CD4-positive, alpha-beta T cell treated with Interleukin-2 at 100 ng/mL for 4 hours (primary cell): Measurements from ENCODE around the gene DCST1.
A peak's percentile ranks its signal among the peaks of the same experiment; 100 is the strongest.

Source experiments
- DNase-seq: peaks from one replicate; pipeline ENCODE4 v3.0.0-alpha.2; 2020; ENCODE audit warnings: low spot score

DCST1 gene

GRCh38 chr1:155052439-155053395 is 19.1 kb downstream of the DCST1 start:
- no peak for DNase-seq

DNA sequence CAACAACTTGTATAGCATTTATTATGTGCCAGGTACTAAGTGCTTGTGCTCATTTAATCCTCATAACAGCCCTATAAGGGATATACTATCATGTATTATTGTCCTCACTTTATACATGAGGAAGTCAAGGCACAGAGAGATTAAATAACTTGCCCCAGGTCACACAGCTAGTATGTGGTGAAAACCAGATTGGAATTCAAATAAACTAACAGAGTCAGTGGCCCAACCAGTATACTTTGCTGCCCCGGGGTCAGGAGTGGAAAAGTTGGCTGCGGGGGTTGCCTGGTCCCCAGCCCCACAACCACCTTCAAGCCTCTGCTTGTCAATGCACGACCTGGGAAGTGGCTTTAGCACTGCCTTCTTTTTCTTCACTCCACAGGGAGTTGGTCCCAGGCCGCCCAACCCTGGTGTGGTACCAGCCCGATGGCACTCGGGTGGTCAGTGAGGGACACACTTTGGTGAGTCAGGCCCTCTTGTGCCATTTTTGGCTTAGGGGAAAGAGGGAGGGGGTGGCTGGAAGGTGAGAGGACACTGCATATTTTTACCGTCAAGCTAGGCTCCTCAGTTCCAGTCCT is 20.0 kb downstream of the DCST1 start:
- no peak for DNase-seq

- DNase-seq: no peak
Measured at GRCh38 chr1:155057104-155057503, 23.5 kb downstream of the DCST1 start.

- no peak for DNase-seq
Measured at GRCh38 chr1:155057788-155058211, 24.2 kb downstream of the DCST1 start.

- DNase-seq: no peak
Measured at GRCh38 chr1:155060736-155061135, 27.1 kb downstream of the DCST1 start.

DNA sequence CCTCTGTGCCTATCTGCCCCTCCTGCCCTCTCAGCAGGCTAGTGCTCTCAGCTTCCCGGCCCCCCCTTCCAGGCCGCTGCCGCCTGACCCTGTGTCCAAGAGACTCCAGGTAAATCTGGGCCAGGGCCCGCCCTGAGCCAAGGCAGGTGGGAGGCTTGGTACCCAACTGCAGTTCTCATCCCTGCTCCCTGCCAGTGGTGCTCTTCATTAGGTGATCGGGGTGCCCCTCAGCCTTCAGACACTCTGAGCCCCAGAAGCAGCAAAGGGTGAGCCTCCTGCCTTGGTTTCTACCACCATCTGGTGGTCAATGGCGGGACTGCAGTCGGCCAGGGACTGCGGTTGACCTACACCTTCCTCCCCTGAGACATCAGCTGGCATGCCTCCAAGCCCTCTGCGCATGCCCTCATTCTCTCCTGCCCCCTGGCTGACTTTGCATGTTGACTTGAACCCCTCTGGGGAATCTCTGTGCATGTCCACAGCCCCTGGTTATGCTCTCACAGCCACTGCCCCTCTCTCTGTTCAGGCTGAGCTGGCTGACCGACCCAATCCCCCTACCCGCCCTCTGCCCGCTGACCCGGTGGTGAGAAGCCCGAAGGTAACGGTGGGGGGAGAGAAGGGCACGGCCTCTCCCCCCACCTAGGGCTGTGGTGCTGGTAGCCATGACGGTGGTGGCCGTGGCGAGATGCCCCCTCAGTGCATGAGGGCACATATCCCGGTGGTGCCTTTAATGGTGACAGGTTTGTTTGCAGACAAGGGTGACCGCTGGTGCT is 27.9 kb downstream of the DCST1 start:
- DNase-seq: peak; percentile 97

- no peak for DNase-seq
Measured at GRCh38 chr1:155062151-155062686, 28.6 kb downstream of the DCST1 start.

- peak; percentile 75 for DNase-seq
Measured at GRCh38 chr1:155062702-155063411, 29.2 kb downstream of the DCST1 start.

DNA sequence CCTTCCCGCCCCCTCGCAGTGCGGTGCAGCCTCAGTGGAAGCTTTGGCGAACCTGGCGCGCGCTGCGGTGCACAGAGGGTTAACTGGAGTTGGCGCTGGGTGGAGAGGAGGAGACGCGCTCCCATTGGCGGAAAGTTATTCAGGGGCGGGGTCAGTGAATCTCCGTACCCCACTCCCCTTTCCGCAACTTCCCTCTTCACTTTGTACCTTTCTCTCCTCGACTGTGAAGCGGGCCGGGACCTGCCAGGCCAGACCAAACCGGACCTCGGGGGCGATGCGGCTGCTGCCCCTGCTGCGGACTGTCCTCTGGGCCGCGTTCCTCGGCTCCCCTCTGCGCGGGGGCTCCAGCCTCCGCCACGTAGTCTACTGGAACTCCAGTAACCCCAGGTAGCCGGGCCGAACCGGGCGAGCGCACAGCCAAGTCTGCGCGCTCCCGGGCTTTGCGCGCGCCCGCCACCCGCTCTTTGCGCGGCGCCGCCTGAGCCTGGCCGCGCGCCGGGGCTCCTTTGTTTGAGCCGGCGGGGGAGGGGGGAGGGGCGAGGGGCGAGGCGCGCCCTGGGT is 30.0 kb downstream of the DCST1 start, which contains the start of gene EFNA4:
TSS of gene EFNA4 (plus strand) at position 191 of the 561 bp plus-strand sequence. CDS start at position 275, 84 bp downstream.
- DNase-seq: peak; percentile 85

DNA sequence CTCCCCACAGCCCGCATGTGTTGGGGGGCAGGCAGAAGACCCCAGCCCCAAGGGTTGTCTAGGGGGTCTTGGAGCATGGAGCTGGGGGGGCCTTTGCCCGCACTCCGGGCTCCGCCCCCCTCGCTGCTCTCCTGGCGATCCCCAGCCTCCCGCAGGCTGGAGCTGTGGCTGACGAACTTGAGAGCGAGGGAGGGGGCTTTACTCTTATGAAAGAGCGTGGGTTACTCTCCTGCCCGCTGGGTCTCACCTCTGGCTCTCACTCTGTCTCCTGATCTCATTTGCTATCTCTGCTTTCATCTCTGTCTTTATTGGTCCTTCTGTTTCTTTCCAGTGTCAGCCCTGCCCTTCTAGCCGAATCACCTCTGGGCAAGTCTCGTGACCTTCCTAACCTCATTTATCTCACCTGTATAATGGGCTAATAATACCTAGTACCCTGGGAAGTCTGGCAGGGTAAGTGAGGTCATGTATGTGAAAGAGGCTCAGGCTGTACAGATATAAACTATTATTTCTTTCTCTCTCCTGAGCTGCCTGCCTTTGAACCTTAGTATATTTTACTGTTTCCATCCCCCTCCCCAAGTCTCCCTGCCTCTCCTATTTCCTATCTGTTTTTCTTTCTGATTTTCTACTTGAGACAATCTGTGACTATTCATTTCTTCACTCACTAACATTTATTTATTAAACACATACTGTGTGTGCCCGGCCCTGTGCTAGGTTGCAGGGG is 30.6 kb downstream of the DCST1 start:
- DNase-seq: no peak

GRCh38 chr1:155064832-155065429 is 31.3 kb downstream of the DCST1 start:
- DNase-seq: no peak

- no peak for DNase-seq
Measured at GRCh38 chr1:155066777-155067176, 33.2 kb downstream of the DCST1 start.

DNA sequence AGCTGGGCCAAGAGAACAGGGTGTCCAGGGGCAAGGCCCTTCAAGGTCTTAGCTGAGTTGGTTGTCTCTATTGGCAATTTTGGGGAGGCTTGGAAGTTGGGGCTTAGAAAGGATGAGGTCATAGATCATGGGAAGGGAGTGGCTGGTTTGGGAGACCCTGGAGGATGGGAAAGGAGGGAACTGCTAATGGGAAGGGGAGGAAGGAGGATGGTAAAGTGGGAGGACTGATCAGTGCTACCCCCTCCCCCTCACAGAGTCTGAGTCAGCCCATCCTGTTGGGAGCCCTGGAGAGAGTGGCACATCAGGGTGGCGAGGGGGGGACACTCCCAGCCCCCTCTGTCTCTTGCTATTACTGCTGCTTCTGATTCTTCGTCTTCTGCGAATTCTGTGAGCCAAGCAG is 35.0 kb downstream of the DCST1 start:
- DNase-seq: no peak

DNA sequence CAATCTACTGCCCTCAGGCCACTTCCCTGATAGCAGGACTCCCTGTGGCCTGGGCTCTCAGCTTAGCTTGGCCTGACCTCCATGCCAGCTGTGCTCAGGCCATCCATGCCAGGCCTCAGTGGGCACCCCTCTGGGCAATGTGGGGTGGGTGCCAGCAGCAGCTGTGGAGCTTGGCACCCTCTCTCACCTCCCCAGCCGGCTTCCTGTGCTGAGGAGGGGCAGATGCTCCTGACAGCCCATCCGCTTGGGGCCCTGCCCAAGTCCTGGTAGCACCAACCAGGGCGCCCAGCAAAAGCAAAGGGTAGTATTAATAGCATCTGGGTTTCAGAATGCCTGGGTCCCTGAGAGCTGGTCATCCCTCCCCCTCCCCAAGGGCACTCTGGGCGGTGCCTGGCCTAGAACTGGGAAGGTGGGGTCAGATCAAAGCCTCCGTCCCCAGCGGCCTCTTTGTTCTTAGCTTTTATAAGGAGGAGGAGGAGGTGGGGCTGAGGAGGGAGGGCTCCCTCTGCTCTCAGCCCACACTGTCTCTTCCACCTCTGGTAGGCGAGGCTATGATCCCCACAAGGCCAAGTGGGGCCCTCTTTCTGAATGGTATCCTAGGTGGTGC is 36.0 kb downstream of the DCST1 start:
- no peak for DNase-seq

DNA sequence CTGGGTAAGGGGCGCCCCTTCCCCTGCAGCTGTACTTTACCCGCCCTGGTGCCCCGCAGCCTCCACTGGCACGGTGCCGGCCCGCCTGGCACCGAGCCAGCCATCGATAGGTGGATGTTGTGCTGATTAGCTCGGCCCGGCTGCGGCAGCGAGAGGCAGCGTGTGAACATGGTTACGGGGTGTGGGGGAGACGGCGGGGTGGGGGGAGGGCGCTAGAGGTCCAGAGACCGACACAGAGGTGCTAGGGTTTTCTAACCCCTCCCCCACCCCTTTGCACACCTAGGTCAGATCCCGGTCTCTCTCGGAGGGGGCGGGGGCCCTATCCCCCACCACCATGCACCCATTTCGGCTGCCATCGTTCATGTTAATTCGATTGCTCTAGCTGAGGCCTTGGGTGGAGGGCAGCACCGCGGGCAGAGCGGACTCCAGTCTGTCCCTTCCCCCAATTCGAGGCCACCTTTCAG is 36.6 kb downstream of the DCST1 start:
- no peak for DNase-seq

DNA sequence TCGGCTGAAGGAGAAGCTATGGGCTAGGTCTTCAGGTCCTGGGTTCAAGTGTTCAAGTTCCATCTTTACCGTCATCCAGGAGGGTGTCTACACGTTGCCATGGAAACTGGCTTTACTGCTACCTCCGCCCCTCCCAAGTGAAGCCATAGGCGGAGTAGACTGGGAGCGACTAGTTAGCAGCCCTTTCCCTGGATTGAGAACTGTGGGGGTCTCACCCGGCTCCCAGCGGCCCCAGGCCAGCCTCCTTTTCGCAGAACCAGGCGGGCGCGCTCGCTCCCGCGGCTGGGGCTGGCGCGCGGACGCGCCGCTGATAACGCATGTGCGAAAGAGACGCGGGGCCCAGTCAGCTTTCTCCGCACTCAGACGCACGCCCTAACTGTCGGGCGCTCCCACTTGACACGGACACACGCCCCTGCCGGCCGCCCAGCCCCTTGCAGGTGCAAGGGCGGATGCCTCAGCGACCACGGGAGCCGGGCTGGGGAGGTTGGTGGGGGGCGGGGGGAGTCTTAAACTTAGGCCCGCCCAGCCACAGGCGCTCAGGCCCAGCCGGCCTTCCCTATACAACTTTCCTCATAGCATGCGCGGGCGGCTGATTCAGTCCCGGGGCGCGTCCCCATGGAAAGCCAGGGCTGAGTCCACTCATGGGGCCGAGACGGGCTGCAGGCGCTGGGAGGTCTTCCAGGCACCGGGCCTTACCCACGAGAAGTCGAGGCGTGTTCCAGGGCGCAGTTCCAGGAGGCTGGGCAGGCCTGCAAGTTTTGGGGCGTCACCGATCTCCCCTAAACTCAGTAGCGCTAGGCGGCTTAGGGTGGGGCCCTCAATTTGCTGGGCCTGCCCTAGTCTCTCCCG is 37.3 kb downstream of the DCST1 start:
- DNase-seq: peak; percentile 73

DNA sequence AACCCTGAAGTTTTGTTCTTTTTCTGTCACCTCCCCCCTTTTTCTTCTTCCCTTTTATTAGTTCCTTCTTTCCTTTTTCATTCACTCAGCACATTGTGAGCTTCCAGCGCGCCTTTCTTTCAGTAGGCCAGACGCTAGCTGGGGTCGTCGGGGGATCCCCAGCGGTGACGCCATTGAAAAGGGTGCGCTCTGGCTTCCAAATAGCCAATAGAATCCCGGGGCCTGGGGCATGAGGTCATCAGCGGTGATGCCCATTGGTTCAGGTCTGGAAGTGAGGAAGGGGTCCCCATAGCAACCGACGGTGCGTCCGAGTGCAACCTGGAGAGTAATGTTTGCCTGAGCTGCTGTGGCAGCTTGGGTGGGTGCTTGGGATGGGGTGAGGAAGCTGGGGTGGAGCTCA is 38.1 kb downstream of the DCST1 start:
- DNase-seq: no peak

- no peak for DNase-seq
Measured at GRCh38 chr1:155072531-155073289, 39.1 kb downstream of the DCST1 start.
